GM18873 (cell line): Measurements from ENCODE around the gene OR4K14.
"Not testable (repeated sequence)": the region's sequence is repeated elsewhere in the genome, so short reads cannot be mapped to it uniquely, and the experiment has no call there.

ENCODE experiments used
- ATAC-seq: cut with Tn5 transposase; IDR thresholded peaks from one replicate; pipeline ENCODE4 v1.9.1; 2021; ENCODE audit warnings: mild to moderate bottlenecking, moderate library complexity, moderate number of reproducible peaks; ENCODE audit not compliant: unreplicated experiment, low FRiP score

OR4K14 gene

GRCh38 chr14:20019257-20019865 is at the start of gene OR4K14:
OR4K14 (minus strand) TSS chr14:20019307; CDS start chr14:20015193, 4,114 bp downstream.
- ATAC-seq: no peak

- no peak for ATAC-seq
Observed at GRCh38 chr14:20059745-20060144, 40.6 kb upstream of the OR4K14 start, which contains the start of gene OR4L1. OR4L1 (plus strand) TSS chr14:20060045; CDS start chr14:20060045, 0 bp downstream.

DNA sequence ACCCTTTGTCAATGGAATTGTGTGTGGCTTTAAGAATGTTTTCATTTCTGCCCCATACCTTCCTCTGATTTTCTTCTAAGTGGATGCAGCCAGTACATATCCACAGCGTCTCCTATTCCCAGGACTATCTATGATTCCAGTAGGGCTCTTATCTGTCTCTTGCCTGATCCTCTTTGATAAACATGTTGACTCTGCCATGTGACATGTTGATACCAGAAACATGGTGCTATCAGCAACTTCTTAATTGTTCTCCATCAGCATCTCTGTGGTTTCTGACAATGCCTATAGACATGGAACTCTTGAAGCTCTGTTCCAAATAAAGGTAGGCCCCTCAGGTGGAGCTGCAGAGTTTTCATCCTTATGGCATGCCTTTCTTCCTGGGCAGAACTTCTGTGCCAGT is 29.1 kb upstream of the OR4K14 start:
- ATAC-seq: no peak

DNA sequence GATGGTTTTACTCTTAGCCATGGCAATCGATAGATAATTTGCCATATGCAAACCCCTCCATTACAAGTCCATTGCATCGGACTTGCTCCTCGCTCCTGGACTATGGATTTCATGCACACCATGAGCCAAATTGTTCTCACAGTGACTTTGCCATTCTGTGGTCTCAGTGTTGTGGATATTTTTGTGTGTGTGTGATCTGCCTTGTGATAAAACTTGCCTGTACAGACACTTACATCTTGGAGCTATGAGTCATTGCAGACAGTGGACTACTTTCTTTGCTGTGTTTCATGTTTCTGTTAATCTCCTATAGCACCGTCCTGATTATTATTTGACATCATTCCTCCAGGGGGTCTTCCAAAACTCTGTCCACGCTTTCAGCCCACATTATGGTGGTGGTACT is 25.1 kb upstream of the OR4K14 start:
- ATAC-seq: no peak

DNA sequence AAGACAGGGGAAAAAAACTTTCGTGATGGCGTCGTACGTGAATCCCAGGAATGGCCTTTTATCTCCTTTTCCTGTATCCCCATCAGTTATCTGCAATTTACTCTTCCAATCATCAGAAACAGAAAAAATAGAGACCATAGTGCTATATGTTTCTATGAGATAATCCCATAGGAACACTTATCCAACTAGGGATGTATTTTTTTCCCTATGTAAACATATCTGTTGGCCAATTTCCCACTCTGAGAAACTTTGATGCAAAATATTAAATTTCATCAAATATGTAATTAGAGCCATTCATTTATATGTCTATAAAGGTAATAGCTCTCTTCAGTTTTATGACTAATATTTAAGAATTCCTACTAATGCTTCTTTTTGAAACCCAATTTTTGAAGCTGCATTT is 16.8 kb upstream of the OR4K14 start, which contains the start of gene OR4K13:
Gene OR4K13 (minus strand): TSS at position 101 of the 400 bp plus-strand sequence. CDS start 1,280 bp downstream, outside the sequence.
- ATAC-seq: no peak

DNA sequence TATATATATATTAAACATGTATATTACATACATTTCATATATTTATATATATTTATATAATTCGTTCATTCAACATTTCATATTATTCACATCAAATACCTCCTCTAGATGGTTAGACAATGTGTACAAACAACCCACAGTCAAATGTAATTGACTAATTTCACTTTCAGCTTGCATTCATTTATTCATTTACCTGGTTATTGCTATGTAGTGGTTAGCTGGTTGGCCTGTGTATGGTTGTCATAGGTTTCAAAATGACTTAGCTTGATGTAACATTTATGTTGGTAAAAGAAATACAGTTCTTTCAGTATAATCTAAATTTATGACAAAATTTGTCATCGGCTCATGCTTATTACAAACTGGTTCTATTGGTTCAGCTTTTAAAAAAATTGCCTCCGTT is 16.3 kb upstream of the OR4K14 start:
- no peak for ATAC-seq

DNA sequence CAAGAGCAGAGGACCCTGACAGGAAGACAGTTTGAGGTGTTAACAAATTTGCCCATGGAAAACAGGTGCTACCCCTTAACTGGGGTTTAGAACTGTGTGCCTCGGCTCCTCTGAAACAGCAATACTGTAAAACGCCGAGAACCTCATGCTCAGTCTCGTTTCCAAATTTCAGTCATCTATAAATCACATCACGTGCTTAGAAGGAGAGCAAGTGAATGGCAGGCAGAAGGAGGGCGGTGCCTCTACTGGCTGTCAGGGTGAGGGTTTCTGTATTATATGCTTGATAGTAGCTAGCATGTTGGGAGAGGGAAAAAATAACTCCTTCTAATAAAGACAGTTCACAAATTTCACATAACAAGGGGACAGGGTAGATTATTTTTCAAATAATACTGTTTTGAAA is 12.0 kb upstream of the OR4K14 start:
- no peak for ATAC-seq

DNA sequence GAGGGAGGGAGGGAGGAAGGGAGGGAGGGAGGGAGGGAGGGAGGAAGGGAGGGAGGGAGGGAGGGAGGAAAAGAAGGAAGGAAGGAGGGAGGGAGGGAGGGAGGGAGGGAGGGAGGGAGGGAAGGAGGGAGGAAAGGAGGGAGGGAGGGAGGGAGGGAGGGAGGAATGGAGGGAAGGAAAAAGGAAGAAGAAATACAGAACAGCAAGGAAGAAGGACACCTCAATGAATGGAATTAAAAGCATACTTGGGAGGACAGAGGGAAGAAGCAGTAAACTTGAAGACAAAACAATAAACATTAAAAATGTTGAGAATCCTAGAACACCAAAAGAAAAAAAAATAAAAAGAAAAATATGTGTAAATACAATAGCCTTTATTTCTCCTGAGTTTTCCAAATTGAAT is 11.0 kb downstream of the OR4K14 start:
- no peak for ATAC-seq

GRCh38 chr14:20002319-20002718 is 16.8 kb downstream of the OR4K14 start:
- no peak for ATAC-seq

GRCh38 chr14:20001863-20002262 is 17.2 kb downstream of the OR4K14 start, which contains the start of gene OR4Q2:
OR4Q2 (plus strand) TSS chr14:20002163.
- no peak for ATAC-seq

DNA sequence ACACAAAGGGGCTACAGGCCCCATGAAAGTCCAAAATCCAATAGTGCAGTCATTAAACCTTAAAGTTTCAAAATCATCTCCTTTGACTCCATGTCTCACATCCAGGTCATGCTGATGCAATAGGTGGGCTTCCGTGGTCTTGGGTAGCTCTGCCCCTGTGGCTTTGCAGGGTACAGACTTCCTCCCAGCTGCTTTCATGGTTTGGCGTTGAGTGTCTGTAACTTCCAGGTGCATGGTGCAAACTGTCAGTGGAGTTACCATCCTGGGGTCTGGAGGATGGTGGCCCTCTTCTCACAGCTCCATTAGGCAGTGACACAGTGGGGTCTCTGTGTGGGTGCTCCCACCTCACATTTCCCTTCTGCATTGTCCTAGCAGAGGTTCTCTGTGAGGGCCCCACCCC is 25.7 kb downstream of the OR4K14 start:
- no peak for ATAC-seq

DNA sequence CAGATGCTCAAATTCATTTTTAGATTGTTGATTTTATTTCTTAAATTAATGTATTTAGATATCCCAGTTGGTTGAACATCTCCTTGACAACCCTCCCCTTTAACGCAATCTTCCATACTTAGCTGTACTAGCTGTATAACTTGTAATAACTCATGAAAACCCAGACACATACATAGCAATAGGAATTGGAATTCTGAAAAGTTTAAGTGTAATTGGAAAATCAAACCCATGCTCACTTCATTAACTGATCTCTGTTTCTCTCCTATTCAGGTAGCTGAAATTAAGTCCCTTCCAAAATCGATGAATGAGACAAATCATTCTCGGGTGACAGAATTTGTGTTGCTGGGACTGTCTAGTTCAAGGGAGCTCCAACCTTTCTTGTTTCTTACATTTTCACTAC is 43.8 kb downstream of the OR4K14 start, which contains the start of gene OR4K15:
Gene OR4K15 (plus strand): TSS at position 301 of the 400 bp plus-strand sequence. CDS start 0 bp downstream, at position 301.
- no peak for ATAC-seq

DNA sequence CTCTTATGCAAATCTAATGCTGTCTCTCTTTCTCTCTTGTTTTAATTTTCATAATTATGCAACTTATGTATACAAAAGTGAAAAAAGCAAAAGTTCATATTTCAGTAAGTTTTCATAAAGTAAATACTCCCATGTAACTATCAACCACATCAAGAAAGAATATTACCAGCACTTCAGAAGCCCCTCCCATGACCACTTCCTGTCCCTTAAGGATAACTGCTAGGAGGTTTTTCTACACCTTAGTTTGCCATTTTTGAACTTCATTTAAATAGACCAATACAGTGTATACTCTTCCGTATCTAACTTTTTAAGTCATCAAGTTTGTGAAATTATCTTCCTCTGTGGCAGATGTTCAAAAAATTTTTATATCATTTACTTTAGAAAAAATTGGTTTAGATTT is 44.3 kb downstream of the OR4K14 start:
- no peak for ATAC-seq

DNA sequence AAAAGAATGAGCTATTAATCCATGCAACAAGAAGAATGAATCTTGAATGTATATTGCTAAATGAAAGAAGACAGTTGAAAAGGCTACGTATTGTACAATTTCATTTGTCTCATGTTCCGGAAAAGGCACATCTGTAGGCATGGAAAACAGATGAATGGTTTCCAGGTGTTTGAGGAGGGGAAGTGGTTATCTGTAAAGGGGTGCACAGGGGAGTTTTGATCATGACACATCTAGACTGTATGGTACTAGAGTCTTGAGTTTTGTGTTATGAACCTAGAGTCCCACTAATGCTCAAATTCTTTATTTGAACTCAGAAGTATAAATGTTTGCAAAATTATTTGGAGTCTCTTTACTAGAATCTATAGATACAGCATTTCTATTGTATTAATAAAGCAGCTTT is 49.4 kb downstream of the OR4K14 start:
- ATAC-seq: not testable (repeated sequence)
